Mucosa of stomach (tissue), 1 donor: Measurements from ENCODE around the gene FRYL.
"Not testable (repeated sequence)": the region's sequence is repeated elsewhere in the genome, so short reads cannot be mapped to it uniquely, and the experiment has no call there.

Experiments used
- H3K27me3 ChIP-seq: one replicate; pipeline ENCODE4 v1.7.0; 2013; ENCODE audit warnings: mild to moderate bottlenecking, low read length; ENCODE audit not compliant: control insufficient read depth, insufficient read depth
- H3K36me3 ChIP-seq: one replicate; pipeline ENCODE4 v1.7.0; 2013; ENCODE audit warnings: low read length; ENCODE audit not compliant: control insufficient read depth, insufficient read depth
- H3K4me1 ChIP-seq: one replicate; pipeline ENCODE4 v1.7.0; 2013; ENCODE audit warnings: mild to moderate bottlenecking, low read length; ENCODE audit not compliant: control insufficient read depth, insufficient read depth
- H3K4me3 ChIP-seq: one replicate; pipeline ENCODE4 v1.7.0; 2013; ENCODE audit warnings: low read length
- H3K9ac ChIP-seq: one replicate; pipeline ENCODE4 v1.7.0; 2013; ENCODE audit warnings: mild to moderate bottlenecking, low read length, moderate library complexity
- H3K9me3 ChIP-seq: one replicate; pipeline ENCODE4 v1.7.0; 2013; ENCODE audit warnings: mild to moderate bottlenecking, low read length, moderate library complexity; ENCODE audit not compliant: control insufficient read depth
- donor health status: Pancreatic carcinoma.

FRYL gene

DNA sequence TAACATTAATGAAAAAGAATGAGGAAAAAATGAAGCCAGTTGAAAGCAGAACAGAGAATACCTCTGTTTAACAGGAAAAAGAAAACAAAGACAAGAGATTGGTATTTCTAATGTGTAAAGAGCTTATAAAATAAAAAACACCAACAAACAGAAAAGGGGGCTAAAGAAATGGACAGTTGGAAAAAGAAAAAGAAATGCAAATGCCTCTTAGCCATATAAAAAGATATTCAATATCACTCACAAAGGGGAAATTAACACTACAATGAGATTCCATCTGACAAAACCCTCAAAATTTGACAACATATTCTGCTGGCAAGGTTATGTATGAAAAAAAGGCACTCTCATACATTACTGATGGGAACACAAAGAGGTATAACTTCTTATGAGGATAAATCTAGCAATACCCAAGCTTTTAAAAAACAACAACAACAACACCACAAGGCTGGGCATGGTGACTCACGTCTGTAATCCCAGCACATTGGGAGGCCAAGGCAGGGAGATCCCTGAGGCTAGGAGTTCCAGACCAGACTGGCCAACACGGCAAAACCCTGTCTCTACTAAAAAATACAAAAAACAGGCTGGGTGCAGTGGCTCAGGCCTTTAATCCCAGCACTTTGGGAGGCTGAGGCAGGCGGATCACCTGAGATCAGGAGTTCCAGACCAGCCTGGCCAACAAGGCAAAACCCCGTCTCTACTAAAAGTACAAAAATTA lies 75.8 kb downstream of the FRYL start:
- Histone ChIP-seq H3K9me3 (no peaks in the 10 kb centered on the region), H3K36me3 (no peaks in the 10 kb centered on the region), H3K27me3 (no peaks in the 10 kb centered on the region), H3K4me1 (peaks cover 4% of the 10 kb centered on the region), H3K4me3 (no peak overlapping the region), H3K9ac (no peak overlapping the region)

DNA sequence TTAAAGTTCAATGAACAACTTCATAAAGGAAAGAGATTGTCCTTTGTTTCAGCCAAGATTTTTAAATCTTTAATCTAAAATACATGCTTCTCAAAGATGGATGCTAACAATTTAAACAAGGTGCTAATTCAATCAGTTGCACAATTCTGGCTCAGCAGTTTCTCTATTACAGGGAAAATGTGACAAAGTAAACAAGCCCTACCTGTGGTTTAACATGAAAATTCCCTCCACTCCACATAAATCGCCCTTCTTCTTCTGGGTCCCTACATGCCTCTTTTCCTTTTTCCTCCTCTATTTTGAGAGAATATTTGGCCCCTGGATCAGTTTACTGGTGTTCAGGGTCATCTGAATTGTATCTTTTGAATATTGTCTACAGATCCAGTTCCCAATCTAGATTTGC lies 80.6 kb downstream of the FRYL start:
- H3K9me3 ChIP-seq: no peaks in the 10 kb centered on the region
- H3K36me3 ChIP-seq: no peaks in the 10 kb centered on the region
- no peaks in the 10 kb centered on the region for H3K27me3 ChIP-seq
- peaks cover 19% of the 10 kb centered on the region for H3K4me1 ChIP-seq
- no peak overlapping the region for H3K4me3 ChIP-seq
- H3K9ac ChIP-seq: no peak overlapping the region

DNA sequence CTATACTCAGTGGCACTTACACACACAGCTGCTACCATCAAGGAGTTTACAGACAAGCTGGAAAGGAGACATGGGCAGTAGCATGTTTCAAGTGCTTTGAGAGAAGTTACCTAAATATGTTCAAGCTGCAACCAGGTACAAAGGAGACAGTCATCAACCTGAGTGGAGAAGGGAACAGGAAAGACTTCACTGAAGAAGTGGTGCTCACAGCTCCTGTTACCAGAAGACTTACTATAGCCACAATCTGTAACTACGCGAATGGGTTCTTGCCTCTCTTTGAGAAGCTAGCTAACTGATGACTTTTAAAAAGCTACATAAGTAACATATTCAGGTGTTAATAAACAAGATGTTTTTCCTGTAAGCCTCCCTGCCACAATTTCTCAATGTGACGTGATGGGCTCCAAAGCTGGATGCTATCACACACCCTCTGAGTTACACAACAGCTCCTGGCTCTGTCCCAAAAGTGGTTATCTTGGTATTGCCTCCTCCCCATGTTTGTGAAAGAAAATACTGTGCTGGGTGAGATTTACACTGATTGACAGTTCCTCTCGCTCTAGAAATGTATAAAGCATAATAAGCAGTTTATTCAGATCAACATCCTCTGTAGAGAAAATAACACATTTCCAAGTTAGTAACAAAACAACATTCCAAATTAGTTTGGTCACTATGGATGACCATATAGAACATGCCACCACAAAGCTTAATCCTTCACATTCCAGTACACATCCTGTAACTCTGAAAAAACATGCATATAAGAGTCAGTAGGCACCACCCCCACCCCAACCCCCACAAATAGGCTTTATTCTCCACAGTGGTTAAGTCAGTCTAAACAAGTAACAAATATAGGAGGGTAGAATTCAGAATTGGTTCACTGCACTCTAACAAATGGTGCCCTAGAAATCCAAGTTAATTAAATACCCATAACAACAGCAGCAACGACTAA lies 81.8 kb downstream of the FRYL start:
- no peak overlapping the region for H3K4me3 ChIP-seq
- no peaks in the 10 kb centered on the region for H3K9me3 ChIP-seq
- no peaks in the 10 kb centered on the region for H3K27me3 ChIP-seq
- H3K9ac ChIP-seq: no peak overlapping the region
- H3K4me1 ChIP-seq: peaks cover 19% of the 10 kb centered on the region
- no peaks in the 10 kb centered on the region for H3K36me3 ChIP-seq

DNA sequence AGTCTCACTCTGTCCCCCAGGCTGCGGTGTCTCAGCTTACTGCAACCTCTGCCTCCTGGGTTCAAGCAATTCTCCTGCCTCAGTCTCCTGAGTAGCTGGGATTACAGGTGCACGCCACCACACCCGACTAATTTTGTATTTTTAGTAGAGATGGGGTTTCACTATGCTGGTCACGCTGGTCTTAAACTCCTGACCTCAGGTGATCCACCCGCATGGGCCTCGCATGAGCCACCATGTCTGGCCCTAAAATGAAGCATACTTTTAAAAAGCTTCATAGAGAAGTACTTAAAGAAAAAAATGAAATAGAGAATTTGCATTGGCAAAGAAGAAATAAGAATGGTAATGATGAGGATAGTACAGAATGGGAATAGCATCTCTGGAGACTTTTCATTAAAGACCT lies 82.6 kb downstream of the FRYL start:
- H3K9ac ChIP-seq, H3K36me3 ChIP-seq, H3K9me3 ChIP-seq, H3K4me3 ChIP-seq, H3K27me3 ChIP-seq: not testable (repeated sequence)
- peaks cover 19% of the 10 kb centered on the region for H3K4me1 ChIP-seq

DNA sequence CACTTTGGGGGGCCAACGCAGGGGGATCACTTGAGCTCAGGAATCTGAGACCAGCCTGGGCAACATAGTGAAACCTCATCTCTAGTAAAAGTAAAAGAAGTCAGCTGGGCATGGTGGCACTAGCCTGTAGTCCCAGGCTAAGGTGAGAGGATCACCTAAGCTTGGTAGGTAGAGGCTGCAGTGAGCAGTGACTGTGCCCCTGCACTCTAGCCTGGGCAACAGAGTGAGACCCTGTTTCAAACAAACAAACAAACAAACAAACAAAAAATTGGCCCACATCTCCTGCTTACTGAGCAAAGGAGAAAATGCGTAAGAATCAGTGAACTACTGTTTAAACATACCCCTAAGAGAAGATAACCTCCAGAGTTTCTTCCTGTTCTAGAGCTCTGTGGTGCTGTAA lies 85.3 kb downstream of the FRYL start:
- no peak overlapping the region for H3K9ac ChIP-seq
- H3K27me3 ChIP-seq: no peaks in the 10 kb centered on the region
- H3K36me3 ChIP-seq: no peaks in the 10 kb centered on the region
- H3K9me3 ChIP-seq: no peaks in the 10 kb centered on the region
- peaks cover 19% of the 10 kb centered on the region for H3K4me1 ChIP-seq
- H3K4me3 ChIP-seq: no peak overlapping the region

DNA sequence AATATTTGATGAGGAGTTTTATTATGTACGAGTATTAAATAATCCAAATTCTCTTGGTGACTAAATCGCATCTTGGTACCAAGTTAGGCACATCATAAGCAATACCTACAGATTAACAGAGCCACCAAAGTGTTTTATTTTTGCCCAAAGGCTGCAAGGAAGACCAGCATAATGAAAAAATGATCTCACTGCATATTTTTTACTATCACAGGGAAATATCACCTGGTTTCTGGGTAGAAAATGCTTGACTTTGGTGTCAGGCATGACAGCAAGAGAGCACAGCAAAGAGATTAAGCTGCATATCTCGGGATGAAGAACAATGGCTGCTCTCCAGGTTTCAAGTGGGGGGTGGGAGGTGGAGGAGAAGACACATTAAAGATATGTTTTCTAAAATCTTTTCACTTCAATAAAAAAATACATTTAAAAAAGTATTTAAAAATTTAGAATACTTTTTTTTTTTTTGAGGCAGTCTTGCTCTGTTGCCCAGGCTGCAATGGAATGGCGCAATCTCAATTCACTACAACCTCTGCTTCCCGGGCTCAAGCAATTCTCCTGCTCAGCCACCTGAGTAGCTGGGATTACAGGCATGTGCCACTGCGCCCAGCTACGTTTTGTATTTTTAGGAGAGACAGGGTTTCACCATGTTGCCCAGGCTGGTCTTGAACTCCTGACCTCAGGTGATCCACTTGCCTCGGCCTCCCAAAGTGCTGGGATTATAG lies 86.1 kb downstream of the FRYL start:
- Histone ChIP-seq H3K9me3 (no peaks in the 10 kb centered on the region), H3K9ac (no peak overlapping the region), H3K4me1 (peaks cover 12% of the 10 kb centered on the region), H3K27me3 (no peaks in the 10 kb centered on the region), H3K36me3 (no peaks in the 10 kb centered on the region), H3K4me3 (no peak overlapping the region)

DNA sequence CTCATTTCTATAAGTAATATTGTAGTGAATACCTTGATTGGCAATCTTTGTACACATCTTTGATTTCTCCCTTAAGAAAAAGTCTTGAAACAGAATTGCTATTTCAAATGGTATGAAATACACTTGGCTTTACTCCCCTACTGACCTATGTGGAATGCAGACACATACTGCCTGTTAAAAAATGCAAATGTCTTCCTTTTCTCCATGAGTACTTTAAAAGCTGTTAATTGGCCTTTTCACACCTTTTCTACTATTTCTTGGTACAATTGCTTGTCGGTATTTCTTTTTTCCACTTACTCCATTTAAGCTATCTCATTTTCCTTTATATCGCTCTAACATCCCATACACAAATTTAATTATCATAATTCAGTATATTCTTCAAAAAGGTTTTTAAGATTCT lies 87.2 kb downstream of the FRYL start:
- H3K4me3 ChIP-seq: no peak overlapping the region
- H3K36me3 ChIP-seq: no peaks in the 10 kb centered on the region
- H3K4me1 ChIP-seq: peaks cover under 1% of the 10 kb centered on the region
- no peaks in the 10 kb centered on the region for H3K9me3 ChIP-seq
- H3K9ac ChIP-seq: no peak overlapping the region
- H3K27me3 ChIP-seq: no peaks in the 10 kb centered on the region

DNA sequence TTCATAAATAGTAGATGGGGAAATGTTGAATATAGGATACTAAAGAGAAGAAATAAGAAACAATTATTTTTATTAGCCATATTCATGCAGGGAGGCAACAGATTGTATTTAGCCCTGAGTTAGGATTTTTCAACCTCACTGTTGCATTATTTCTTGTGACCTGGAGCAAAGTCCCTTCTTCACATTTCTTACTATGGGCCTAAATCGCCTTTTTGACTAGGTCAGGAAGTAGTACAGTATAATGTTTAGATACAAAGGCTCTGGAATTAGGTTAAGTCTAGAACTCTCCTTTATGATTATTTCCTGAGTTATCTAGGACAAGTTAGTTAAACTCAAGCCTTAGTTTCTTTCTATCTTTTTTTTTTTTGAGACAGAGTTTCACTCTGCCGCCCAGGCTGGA lies 88.0 kb downstream of the FRYL start:
- Histone ChIP-seq H3K4me1 (no peaks in the 10 kb centered on the region), H3K9ac (no peak overlapping the region), H3K36me3 (no peaks in the 10 kb centered on the region), H3K9me3 (no peaks in the 10 kb centered on the region), H3K4me3 (no peak overlapping the region), H3K27me3 (no peaks in the 10 kb centered on the region)

DNA sequence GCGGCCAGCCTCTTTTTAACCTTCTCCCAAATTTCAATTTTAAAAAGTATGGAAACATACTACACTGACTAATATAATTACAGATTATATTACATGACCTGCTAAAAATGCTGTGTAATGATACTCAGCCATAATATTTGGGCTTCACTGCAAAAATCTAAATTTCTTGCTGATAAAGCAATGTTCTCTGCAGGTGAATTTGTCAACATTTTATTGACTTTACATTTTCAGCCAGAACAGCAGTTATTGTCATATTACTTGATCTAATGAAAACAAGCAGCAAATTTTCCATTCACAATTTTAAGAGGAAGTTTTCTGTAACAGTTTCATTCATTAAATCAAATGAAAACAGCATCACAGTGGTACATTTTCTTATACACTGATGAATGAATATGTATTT lies 91.1 kb downstream of the FRYL start:
- H3K36me3 ChIP-seq: no peaks in the 10 kb centered on the region
- H3K4me3 ChIP-seq: no peak overlapping the region
- no peaks in the 10 kb centered on the region for H3K27me3 ChIP-seq
- peaks cover 7% of the 10 kb centered on the region for H3K4me1 ChIP-seq
- H3K9me3 ChIP-seq: no peaks in the 10 kb centered on the region
- no peak overlapping the region for H3K9ac ChIP-seq

DNA sequence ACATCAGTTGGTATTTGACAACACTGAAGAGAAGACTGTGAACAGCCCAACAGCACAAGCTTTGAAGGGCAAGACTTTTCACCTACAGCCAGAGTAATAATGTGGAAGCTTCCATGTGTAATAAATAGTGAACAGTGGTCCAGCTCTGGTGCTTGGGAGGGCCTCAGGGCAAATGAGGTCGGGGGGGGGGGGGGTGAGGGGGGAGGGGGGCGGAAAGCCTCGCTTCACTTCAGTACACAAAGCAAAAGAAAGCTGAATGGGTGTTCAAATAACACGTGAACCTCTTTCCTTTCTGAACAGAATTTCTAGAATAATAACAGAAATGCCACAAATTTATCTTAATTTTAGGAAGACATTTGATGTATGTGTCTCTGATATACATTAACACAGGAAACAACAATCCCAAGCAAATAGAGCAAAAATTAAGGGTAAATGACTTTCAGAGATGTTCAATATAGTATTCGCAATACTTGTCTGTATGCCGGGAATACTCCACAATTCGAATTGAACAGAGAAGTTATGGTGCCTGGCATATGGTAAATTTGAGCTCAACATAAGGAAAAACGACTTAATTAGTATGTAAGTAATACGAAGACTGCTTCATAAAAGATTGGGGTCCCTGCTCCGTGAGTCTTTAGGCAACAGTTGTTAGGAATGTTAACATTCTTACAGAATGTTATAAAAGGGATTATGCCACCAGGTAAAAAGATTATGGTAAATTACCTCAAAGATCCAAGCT lies 92.6 kb downstream of the FRYL start:
- Histone ChIP-seq H3K27me3 (no peaks in the 10 kb centered on the region), H3K4me1 (peaks cover 10% of the 10 kb centered on the region), H3K4me3 (no peak overlapping the region), H3K9me3 (no peaks in the 10 kb centered on the region), H3K9ac (no peak overlapping the region), H3K36me3 (no peaks in the 10 kb centered on the region)

DNA sequence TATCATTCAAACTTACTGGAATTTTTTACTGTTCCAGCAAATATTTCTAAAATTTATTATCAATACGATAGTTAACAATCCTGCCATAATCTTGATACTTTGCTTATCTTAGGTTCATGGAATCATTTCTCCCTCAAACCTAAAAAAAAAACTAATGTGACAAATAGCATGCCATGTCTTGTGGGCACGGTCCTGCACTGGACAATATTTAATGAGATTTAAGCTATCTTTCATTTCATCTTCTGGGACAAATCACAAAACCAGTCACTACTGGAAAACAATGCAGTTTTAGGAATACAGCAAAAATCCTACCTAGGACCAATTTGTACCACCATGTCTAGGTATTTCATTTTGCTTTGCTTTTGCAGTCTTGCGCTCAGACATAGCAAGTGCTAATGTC lies 93.7 kb downstream of the FRYL start:
- H3K4me3 ChIP-seq: no peak overlapping the region
- no peaks in the 10 kb centered on the region for H3K27me3 ChIP-seq
- no peaks in the 10 kb centered on the region for H3K36me3 ChIP-seq
- H3K9ac ChIP-seq: no peak overlapping the region
- H3K4me1 ChIP-seq: peaks cover 16% of the 10 kb centered on the region
- no peaks in the 10 kb centered on the region for H3K9me3 ChIP-seq
